Kidney epithelial cell (primary cell): Measurements from ENCODE around the gene GLDN. TPM values are rescaled to one million over a fixed set of nuclear protein-coding genes. Genes with fewer than 3 reads are reported as not detected.

Experiments
- DNase-seq: peaks from one replicate; pipeline ENCODE4 v3.0.0-alpha.2; 2010; ENCODE audit warnings: low read depth
- H3K27me3 ChIP-seq: 2 replicates; pipeline ENCODE4 v1.6.0; 2011; ENCODE audit warnings: low read length; ENCODE audit not compliant: control insufficient read depth, insufficient read depth
- H3K36me3 ChIP-seq: 2 replicates; pipeline ENCODE4 v1.5.1; 2011; ENCODE audit warnings: low read length; ENCODE audit not compliant: control insufficient read depth, insufficient read depth
- H3K4me3 ChIP-seq: 2 replicates; pipeline ENCODE4 v1.5.1; 2011; ENCODE audit warnings: low read depth, mild to moderate bottlenecking, control low read depth, low read length
- CTCF ChIP-seq: IDR thresholded peaks from 2 replicates; pipeline ENCODE4 v1.5.1; 2011; ENCODE audit warnings: mild to moderate bottlenecking, moderate library complexity, low read length, control low read depth, inconsistent platforms; ENCODE audit not compliant: insufficient read depth, poor library complexity, severe bottlenecking
- total RNA-seq: library from RNA; depleted of rRNA; stranded (reverse); fragments of >200 nt; gene quantifications from 2 replicates; pipeline ENCODE4 v1.2.3, GENCODE V29; 2015

Gene GLDN
- total RNA-seq, 1 donor from 2014 or later: not detected

GRCh38 chr15:51366071-51366470 is 24.6 kb downstream of the GLDN start:
- no peak for TF ChIP-seq CTCF
- no peak overlapping the region for H3K4me3 ChIP-seq
- no peak for DNase-seq
- H3K36me3 ChIP-seq: no peaks in the 10 kb centered on the region
- H3K27me3 ChIP-seq: no peaks in the 10 kb centered on the region

- Histone ChIP-seq H3K36me3 (no peaks in the 10 kb centered on the region), H3K4me3 (no peak overlapping the region), H3K27me3 (no peaks in the 10 kb centered on the region)
- no peak for TF ChIP-seq CTCF
- no peak for DNase-seq
Measured at GRCh38 chr15:51366920-51367319, 25.5 kb downstream of the GLDN start.

DNA sequence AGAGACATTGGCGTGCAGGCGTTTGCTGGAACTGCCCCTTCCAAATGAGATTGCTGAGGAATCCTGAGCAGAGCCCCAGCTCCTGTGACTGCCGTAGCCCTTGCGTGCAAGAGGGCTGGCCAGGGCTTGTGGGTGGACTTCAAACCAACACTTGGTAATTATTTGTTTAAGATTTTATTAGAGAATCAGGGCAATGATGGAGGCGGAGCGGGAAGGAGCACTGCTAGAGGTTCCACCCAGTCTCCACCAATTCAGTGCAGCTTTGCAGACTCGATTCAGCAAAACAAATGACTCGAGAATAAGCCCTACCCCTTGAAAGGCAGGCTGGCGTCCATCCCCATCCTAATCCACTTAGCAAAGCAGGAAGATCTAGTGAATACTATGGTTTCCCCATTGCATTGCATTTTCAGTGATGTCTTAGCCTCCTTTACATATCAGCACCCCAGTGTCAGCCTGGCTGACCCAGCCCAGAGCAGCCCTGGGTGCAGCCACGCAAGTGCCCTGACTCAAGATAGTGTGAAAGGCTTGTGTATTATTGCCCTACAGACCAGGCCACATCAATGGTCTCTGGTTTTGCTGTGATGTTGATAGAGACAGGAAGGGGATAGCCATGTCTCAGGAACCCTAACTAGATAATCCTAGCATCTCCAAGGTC is 26.0 kb downstream of the GLDN start:
- no peak overlapping the region for H3K4me3 ChIP-seq
- TF ChIP-seq CTCF: no peak
- H3K36me3 ChIP-seq: no peaks in the 10 kb centered on the region
- H3K27me3 ChIP-seq: no peaks in the 10 kb centered on the region
- DNase-seq: no peak

GRCh38 chr15:51368307-51368706 is 26.9 kb downstream of the GLDN start:
- no peak for DNase-seq
- no peak overlapping the region for H3K4me3 ChIP-seq
- H3K27me3 ChIP-seq: no peaks in the 10 kb centered on the region
- no peak for TF ChIP-seq CTCF
- no peaks in the 10 kb centered on the region for H3K36me3 ChIP-seq

DNA sequence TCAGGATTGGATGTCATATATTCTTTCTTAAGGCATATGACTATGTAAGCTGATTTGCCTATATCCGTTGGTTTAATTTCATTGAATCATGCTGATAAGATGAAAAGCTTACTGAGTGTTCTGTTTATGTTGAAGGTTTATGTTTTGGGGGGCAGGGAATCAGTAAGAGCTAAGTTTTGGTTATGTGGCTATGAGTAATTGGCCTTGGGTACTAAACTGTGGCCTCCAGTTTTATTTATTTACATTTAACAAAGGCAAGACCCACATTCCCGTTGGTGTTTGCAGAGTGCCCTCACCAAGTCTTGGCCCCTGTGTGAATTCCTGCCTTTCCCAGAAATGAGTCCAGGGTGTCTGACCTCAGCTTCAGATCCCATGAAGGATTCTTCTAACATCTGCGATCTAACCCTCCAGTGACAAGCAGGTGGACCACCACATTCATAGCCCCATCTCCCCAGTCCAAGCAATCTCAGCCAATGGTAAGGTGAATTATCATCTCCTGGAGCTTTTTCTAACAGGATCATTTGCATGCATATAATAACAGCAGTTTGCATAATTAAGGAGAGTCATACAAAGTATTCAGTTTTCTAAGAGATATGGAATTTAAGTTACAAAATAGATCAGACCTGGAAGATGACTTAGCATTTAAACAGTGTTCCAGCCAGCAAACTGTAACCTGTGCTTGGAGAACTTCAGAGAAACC is 27.4 kb downstream of the GLDN start:
- no peak for DNase-seq
- H3K27me3 ChIP-seq: no peaks in the 10 kb centered on the region
- no peak overlapping the region for H3K4me3 ChIP-seq
- no peak for TF ChIP-seq CTCF
- no peaks in the 10 kb centered on the region for H3K36me3 ChIP-seq

DNA sequence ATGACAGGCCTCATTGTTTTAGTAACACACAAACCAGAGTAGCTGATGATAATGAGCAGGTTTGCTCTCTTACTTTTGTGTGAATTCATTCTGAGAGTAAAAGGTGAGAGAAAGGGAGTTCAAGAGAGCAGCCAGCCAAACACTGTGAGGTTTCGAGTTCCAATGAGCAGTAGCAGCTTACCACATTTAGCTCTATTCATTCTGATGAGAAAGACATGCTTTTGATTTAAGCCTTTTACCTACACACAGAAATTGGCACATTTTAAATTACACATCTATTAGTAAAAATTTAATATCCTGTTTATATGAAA is 28.0 kb downstream of the GLDN start:
- DNase-seq: no peak
- H3K36me3 ChIP-seq: no peaks in the 10 kb centered on the region
- TF ChIP-seq CTCF: no peak
- no peak overlapping the region for H3K4me3 ChIP-seq
- no peaks in the 10 kb centered on the region for H3K27me3 ChIP-seq
